G401.6 (cell line): Measurements from ENCODE around the gene TDRD12.
"Not testable (repeated sequence)": the region's sequence is repeated elsewhere in the genome, so short reads cannot be mapped to it uniquely, and the experiment has no call there.

Source experiments
- FAIRE-seq: peaks from 2 replicates; lab custom pipeline; 2012; peaks lifted over from hg19 to GRCh38; lab: Jason Lieb, UNC

Gene TDRD12

GRCh38 chr19:32831611-32832010, 112.0 kb downstream of the TDRD12 start:
- FAIRE-seq, result no peak

DNA sequence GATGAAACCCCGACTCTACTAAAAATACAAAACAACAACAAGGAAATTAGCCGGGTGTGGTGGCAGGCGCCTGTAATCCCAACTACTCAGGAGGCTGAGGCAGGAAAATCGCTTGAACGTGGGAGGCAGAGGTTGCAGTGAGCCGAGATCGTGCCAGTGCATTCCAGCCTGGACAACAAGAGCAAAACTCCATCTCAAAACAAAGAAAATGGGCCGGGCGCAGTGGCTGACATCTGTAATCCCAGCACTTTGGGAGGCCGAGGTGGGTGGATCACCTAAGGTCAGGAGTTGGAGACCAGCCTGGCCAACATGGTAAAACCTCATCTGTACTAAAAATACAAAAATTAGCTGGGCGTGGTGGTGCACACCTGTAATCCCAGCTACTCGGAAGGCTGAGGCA, 112.5 kb downstream of the TDRD12 start:
- not testable (repeated sequence) for FAIRE-seq

DNA sequence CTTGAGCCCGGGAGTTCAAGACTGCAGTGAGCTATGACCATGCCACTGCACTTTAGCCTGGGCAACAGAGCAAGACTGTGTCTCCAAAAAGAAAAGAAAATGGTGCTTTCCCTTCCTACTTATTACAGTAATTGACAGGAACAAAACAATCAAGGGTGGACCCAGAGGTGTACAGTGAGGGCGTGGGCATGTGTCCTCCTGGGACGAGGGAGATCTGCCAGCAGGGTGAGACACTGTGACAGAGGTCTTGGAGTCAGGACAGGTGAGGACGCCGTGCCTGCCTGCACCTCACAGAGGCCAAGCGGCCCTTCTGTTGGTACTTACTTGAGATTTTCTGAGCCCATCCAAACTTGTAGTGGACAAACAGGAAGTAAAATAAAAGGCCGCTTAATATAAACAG, 113.3 kb downstream of the TDRD12 start:
- FAIRE-seq, result not testable (repeated sequence)

GRCh38 chr19:32833388-32833787, 113.8 kb downstream of the TDRD12 start:
- FAIRE-seq, result not testable (repeated sequence)

DNA sequence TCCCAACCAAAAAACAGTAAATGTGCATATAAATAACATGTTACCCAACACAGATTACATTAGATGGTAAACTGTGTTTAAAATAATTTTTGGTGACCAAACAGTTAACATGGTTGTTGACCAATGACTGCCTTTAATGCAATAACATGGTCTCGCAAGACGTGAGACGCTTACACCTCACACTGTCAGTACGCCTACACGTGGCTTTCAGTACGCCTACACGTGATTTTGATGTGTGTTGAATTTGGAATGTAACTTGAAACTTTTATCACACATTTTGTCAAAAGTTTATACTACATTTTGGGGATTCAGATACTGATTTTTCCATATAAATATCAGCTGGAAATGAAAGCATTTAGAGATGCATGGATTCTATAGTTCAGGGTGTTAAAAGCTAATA, 118.0 kb downstream of the TDRD12 start:
- FAIRE-seq, result no peak

DNA sequence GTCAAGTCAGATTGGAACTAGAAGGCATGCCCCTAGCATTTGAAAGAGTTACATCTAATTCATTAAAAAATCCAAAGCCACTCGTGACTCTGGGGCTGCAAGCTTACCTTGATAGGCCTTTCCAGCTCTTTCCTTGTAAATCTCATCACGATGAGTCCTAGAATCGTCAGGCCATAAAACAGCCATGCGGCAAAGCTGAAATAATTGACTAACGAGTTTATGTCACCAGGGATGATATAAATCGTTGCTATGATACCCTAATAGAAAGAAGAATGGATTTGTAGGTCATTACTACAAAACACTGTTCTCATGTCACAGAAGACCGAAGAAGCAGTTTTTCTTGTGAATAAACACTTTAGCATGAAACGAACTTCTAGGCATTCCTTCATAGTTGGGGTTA, 122.5 kb downstream of the TDRD12 start:
- no peak for FAIRE-seq

DNA sequence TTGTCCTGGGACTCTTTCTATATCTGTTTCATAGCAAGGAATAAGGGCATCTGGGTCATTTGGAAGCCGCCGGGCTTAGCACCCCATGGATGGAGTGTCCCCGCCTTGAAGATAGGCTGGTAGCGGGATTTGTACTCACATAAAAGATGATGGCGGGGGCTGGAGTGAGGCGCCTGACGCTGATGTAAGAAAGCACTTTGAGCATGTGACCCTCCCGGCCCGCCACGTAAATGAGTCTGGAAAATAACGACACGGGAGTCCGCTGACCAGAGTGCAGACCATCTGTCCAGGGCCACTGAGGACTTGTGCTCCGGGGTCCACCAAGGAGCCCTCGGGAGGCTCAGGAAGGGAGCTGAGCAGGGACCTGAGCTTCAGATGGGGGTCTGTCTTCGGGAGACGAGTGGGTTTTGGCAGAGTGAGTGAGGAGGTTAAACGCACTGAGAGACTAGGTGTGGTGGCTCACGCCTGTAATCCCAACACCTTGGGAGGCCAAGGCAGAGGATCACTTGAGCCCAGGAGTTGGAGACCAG, 124.2 kb downstream of the TDRD12 start:
- FAIRE-seq, result no peak

GRCh38 chr19:32848035-32848434, 128.5 kb downstream of the TDRD12 start:
- FAIRE-seq, result not testable (repeated sequence)

DNA sequence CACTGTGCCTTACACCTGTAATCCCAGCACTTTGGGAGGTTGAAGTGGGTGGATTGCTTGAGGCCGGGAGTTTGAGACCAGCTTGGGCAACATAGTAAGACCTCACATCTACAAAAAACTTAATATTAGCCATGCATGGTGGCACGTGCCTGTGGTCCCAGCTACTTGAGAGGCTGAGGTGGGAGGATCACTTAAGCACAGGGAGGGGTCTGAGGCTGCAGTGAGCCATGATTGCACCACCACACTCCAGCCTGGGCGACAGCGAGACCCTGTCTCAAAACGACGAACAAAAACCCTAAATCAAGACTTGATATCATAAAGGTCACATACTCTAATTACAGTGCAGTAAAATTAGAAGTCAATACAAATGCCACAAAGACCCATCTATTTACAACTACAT, 132.6 kb downstream of the TDRD12 start:
- no peak for FAIRE-seq

DNA sequence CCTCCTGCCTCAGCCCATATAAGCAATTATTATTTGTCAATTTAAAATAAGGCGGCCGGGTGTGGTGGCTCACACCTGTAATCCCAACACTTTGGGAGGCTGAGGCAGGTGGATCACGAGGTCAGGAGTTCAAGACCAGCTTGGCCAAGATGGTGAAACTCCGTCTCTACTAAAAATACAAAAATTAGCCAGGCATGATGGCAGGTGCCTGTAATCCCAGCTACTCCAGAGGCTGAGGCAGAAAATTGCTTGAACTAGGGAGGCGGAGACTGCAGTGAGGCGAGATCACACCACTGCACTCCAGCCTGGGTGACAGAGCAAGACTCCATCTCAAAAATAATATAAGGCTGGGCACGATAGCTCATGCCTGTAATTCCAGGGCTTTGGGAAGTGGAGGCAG, 137.3 kb downstream of the TDRD12 start:
- not testable (repeated sequence) for FAIRE-seq

- no peak for FAIRE-seq
Observed at GRCh38 chr19:32857584-32857983, 138.0 kb downstream of the TDRD12 start.

- no peak for FAIRE-seq
Observed at GRCh38 chr19:32858155-32858554, 138.6 kb downstream of the TDRD12 start.

GRCh38 chr19:32858559-32858958, 139.0 kb downstream of the TDRD12 start:
- no peak for FAIRE-seq

DNA sequence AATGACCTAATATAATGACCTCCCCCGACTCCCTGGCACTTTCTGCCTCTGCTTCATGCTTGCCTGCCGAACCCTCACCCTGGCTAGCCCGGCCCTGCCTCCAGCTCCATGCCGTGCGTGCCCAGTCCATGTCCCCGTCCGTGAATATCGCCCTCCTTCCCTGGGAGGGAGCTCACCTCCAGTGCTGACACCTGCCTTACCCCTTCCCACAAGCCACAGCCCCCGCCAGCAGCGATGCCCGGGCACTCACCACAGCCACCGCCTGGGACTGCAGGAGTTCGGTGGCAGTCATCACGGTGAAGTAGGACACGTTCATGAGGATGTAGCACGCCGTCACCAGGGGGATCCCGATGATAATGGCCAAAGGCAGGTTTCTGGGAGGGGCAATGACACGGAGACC, 140.0 kb downstream of the TDRD12 start:
- no peak for FAIRE-seq

- FAIRE-seq, result no peak
Observed at GRCh38 chr19:32861596-32861995, 142.0 kb downstream of the TDRD12 start.

DNA sequence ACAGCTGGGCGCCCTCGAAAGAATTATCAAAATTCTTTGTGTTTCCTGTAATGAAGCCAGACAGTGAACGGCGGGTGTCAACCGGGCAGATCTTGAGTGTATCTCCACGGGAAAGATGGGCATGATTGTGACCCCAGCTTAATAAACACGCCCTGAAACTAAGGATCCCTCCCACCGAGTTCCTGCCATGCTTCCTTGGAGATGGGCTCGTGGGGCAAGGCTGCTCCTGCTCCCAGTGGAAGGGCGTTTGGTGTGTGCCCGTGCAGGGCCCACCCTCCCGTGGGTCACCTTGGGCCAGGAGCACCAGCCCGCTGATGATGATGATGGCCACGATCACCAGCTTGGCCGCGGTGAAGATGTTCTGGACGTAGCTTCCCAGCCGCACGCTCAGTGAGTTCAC, 142.6 kb downstream of the TDRD12 start:
- no peak for FAIRE-seq

DNA sequence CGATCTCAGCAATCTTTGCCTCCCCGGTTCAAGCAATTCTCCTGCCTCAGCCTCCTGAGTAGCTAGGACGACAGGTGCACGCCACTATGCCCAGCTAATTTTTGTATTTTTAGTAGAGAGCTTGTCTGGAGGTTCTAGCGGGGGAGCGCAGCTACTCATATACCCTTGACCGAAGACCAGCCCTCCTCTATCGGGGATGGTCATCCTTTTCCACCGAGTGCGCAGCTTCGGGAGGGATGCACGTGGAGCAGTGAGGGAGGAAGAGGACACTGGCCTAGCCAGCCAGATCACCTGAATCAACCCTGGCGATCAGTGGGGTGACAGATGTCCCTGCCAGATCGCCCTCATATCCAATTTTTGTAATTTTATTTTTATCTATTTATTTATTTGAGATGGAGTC, 143.2 kb downstream of the TDRD12 start:
- no peak for FAIRE-seq

DNA sequence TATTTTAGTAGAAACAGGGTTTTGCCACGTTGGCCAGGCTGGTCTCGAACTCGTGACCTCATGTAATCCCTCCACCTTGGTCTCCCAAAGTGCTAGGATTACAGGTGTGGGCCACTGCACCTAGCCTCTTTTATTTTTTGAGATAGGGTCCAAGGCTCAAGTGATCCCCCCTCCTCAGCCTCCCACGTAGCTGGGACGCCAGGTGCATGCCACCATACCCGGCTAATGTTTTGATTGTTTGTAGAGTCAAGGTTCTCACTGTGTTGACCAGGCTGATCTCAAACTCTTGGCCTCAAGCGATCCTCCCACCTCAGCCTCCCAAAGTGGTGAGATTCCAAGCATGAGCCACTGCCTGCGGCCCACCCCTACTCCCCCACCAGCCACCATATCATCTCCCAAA, 143.7 kb downstream of the TDRD12 start:
- no peak for FAIRE-seq

DNA sequence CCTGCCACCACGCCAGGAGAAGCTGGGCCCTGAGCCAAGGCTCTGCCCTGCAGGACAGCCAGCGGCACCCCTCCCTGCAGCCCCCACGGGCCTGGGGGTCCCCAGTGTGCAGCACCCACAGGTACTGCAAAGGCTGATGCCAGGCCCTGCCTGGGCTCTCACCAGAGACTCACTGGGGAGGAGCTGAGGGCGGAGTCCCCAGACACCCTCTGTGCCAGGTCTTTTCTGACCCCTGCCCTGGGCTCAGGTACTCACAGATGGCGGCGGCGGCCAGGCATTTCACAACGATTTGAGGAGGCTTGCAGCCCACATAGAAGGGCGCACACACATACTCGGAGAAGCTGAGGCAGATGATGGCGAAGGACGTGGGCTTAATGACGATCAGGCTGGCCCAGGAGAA, 144.3 kb downstream of the TDRD12 start:
- FAIRE-seq, result no peak

DNA sequence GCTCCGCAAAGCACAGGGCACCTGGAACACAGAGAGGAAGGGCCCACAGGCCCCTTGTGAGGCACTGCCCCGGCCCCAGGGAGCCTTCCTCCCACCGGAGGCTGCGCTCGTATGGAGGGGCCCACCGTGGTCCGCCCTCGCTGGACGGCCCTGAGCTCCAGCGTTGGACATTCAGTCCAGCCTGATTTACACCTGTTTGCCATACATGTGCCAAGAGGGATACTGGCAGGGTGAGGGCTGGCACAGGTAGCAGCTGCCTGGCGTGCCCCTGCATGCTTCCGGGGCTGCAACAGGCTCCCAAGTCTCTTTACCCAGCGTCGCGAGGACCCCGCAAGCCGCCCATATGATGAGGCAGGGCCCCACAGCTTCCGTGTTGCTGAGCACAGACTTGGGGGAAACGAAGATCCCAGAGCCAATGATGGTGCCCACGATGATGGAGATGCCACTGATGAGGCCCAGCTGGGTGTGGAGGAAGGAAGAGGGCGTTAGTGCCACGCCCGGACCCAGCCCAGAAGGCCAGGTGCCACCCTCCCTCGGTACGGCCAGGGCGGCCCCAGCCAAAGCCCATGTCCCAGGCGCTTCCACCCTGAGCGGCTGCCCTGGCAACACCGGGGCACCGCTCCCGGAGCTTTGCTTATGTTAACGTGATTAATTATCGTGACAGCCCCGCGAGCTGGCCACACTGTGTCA, 144.9 kb downstream of the TDRD12 start:
- no peak for FAIRE-seq

DNA sequence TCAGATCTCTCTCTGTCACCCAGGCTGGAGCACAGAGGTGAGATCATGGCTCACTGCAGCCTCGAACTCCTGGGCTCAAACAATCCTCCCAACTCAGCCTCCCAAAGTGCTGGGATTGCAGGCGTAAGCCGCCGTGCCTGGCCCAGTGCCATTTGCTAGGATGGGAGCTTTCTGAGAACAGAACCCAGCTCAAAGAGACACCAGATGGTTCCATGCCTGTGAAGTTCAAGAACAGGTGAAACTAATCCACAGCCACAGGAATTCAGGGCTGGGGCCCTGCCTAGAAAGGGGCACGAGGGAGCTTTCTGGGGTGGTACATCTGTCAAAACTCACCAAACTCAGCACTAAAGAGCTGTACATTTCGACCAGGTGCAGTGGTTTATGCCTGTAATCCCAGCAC, 145.8 kb downstream of the TDRD12 start:
- no peak for FAIRE-seq

- FAIRE-seq, result no peak
Observed at GRCh38 chr19:32866061-32866460, 146.5 kb downstream of the TDRD12 start.

GRCh38 chr19:32866564-32867265, 147.1 kb downstream of the TDRD12 start:
- FAIRE-seq, result no peak

DNA sequence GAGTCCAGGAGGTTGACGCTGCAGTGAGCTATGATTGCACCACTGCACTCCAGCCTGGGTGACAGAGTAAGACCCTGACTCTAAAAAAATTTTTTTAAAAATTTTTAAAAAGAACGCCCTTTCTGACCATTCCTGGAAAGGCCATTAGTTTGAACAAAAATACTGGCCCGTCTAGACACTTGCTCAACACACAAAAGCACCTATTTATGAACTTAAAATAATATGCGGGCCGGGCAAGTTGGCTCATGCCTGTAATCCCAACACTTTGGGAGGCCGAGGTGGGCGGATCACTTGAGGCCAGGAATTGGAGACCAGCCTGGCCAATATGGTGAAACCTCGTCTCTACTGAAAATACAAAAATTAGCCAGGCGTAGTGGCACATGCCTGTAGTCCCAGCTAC, 147.9 kb downstream of the TDRD12 start:
- FAIRE-seq, result not testable (repeated sequence)
